GM18519 (cell line): Measurements from ENCODE around the gene HRH3.

ENCODE experiments used
- ATAC-seq: cut with Tn5 transposase; IDR thresholded peaks from one replicate; pipeline ENCODE4 v1.9.1; 2021; ENCODE audit warnings: mild to moderate bottlenecking, moderate library complexity; ENCODE audit not compliant: unreplicated experiment, low FRiP score

HRH3 gene

GRCh38 chr20:62231292-62231691 lies 11.2 kb upstream of the HRH3 start:
- ATAC-seq = no peak

DNA sequence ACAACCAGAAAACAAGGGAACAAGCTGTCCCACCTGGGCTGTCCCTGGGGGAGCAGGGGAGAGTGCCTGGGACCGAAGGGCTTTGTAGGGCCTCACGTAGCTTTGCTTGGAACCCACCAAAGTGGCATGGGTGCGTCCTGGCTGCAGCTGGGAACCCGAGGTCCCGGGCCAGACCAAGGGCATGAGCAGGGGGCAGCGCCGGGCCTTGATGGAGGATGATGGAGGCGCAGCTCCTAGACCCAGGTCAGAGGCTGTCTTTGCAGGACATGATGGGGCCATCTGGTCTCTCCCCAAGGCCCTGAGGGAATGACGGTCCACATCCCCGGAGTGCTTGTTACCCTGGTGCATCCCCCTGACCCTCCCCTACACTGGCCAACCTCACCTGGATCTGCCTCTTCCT lies 10.6 kb upstream of the HRH3 start:
- ATAC-seq = no peak

- ATAC-seq = no peak
These were observed 10.2 kb upstream of the HRH3 start for GRCh38 chr20:62230276-62230675.

DNA sequence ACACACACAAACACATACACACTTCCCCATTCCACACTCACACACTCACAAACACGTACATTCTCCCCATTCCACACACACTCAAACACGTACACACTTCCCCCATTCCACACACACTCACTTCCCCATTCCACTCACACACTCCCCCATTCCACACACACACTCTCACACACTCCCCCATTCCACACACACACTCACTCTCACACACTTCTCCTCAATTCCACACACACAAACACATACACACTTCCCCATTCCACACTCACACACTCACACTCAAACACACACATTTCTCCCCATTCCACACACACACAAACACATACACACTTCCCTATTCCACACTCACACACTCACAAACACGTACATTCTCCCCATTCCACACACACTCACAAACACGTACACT lies 9.6 kb upstream of the HRH3 start:
- no peak for ATAC-seq

DNA sequence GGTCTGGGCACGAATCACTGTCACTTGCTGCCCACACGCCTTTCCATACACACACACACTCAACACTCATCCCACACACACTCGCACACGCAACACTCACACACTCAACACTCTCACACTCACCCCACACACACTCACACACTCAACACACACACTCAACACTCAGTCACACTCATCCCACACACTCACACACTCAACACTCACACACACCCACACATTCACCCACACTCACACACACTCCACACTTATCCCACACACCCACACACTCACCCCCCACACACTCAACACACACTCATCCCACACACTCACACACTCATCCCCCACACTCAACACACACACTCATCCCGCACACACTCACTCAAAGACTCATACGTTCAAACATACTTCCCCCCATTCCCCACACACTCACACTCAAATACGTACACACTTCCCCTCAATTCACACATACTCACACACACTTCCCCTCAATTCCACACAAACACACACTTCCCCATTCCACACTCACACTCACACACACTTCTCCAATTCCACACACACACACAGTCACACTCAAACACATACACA lies 9.0 kb upstream of the HRH3 start:
- no peak for ATAC-seq

- no peak for ATAC-seq
These were observed 8.2 kb upstream of the HRH3 start for GRCh38 chr20:62227977-62228958.

DNA sequence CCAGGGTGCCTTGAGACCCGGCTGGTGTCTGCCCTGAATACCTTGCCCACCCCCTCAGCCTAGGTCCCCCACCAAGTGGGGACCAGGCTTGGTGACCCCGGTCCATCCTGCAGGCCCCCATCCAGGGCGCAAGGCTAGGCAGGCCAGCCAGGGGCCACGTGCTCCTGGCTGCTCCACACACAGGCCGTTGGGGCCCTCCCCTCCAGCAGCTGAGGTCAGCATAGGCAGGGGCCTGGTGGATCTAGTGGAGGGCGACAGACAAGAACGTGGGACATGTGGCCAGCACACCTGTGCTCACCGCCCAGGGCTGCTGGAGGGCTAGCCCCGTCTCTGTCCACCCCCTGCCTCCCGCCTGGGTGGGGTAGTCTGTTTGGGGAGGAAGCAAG lies 7.5 kb upstream of the HRH3 start:
- ATAC-seq = no peak

DNA sequence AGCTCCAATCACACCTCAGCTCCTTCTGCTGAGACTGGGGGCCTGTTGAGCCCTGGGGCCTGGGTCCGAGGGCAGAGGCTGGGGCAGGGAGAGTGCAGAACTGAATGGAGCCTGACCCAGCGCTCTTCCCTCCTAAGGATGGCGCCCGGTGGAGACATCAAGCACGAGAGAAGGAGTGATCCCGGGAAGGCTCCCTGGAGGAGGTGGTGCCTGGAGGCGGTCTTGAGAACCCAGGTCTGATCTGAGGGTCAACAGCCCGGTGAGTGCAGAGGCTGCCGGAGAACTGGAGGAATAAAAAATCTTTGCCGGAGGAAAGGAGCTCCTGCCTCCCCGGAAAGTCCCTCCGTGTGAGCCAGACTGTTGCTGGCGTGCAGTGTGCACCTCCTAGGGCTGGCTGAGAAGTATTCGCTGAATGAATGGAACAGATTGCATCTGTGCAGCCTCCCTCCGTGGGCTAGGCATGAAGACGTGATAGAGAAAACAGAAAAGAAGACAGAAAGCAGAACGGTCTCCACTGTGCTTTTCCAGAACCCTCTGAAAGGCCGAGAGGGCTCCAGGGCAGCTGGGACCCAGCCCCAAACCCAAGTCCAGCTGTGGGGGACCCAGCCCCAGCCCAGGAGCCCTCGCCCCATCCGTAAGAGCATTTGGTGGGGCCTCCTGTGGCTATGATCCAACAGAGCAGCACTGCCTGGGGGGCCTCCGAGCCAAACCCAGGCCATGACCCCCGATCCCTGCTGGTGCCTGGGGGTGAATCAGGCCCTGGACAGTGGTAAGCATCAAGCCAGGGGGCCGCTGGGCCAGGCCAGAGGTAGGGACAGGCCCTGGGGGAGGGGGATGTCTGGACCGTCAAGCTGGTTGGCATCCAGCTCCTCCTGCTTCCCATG lies 6.9 kb upstream of the HRH3 start:
- ATAC-seq = no peak

DNA sequence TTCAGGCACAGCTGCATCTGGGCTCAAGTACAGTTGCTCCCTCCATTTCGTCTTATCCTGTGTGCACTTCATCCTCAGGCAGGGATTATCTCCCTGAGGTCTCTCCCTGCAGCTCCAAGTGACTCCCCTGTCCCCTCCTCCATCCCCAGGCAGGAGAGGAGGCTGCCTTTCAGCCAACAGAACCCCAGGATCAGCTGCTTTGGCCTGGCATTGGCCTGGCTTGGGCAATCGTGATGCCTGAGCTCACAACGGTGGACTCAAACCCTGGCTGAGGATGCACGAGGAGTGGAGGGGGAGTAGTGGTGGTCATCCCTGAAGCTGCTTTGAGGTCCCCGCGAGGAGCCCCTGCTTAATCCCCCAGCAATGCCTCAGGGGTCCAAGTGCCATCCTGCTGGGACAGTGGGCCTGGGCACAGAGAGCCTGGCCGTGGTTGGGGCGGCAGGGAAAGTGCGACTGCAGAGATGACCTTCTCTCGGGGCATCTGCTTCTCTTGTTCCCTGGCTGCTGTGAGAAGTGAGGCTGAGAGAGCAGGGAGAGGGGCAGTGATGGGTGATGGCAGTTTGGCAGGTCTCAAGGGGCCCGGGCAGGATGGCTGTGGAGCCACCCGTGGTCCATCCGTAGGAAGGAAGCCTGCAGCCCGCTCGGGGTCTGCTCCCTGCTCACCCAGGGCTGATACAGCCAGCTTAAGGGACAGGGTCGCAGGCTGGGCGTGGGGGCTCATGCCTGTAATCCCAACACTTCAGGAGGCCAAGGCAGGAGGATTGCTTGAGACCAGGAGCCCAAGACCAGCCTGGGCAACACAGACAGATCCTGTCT lies 6.0 kb upstream of the HRH3 start:
- no peak for ATAC-seq

- ATAC-seq = no peak
These were observed 4.9 kb upstream of the HRH3 start for GRCh38 chr20:62225026-62225425.

DNA sequence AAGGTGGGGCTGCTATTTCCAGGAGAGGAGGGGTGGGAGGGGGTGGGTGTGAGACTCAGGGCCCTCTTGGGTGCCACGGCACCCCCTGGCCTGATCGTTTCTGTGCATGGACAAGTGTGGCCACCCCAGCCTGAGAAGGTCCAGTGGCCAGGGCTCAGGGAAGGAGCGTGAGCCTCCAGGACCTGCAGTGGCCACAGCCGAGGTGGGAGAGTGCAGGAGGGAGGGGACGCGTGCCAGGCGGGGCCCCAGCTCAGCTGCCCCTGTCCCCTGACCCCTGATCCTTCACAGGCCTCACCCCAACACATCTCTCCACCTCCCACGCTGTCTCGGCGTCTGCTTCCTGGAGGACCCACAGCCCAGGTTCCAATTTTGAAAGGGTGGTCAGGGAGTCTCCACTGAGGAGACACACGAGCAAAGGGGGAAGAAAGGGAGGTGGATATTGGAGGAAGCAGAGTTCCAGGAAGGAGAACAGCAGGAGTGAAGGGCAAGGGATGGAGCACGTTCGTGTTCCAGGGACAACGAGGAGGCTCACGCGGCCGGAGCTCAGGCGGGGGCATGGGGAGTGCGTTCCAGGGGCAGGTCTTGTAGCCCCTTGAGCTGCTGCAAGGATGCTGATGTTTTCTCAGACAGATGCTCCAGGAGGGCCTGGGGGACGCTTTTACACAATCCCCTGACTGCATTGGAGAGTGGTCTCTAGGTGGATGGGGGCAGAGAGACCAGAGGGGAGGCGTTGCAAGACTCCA lies 4.2 kb upstream of the HRH3 start:
- ATAC-seq = no peak

- no peak for ATAC-seq
These were observed 3.5 kb upstream of the HRH3 start for GRCh38 chr20:62223571-62223970.

DNA sequence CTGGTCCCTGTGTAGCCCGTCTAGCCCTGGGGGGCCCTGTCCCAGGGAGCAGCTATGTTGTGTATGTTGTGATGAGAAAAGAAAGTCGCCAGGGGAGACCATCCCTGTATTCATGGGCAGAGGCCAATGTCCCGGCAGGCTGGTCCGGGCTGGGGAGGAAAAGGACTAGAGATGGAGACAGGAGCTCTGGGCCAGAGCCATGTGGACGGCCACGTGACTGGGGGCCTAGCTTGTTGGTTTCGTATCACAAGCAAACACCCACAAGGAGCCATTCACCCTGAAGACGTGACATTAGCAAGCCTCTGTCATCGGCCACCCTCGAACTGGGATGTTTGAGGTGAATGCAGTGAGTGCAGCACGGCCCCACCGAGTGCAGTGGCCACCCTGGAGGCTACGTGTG lies 2.9 kb upstream of the HRH3 start:
- no peak for ATAC-seq

DNA sequence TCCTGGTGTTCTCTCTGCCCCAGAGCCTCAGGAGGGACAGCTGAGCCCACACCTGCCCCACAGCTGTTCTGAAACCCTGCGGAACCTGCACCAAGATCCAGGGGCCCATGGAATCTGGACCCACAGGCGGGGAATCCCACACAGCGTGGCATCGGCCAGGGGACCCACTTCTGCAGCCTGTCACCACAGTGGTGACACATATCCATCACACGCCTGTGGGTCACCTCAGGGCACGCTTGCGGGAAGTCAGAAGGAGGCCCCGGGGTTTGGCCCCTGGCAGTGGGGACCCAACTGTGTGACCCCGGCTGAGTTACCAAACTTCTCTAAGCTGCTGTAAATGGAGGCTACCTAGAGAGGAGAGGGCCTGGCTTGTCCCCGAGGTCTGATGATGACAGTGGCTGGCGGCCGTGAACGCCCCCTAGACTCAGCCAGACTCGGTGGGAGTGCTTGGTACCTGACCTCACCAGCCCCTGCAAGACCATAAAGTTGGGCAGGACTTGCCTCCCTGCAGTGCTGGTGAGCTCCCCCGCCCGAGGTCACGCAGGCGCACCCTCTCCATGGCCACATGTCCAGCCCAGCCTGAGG lies 2.3 kb upstream of the HRH3 start:
- no peak for ATAC-seq

- no peak for ATAC-seq
These were observed 839 bp upstream of the HRH3 start for GRCh38 chr20:62220666-62221568.

DNA sequence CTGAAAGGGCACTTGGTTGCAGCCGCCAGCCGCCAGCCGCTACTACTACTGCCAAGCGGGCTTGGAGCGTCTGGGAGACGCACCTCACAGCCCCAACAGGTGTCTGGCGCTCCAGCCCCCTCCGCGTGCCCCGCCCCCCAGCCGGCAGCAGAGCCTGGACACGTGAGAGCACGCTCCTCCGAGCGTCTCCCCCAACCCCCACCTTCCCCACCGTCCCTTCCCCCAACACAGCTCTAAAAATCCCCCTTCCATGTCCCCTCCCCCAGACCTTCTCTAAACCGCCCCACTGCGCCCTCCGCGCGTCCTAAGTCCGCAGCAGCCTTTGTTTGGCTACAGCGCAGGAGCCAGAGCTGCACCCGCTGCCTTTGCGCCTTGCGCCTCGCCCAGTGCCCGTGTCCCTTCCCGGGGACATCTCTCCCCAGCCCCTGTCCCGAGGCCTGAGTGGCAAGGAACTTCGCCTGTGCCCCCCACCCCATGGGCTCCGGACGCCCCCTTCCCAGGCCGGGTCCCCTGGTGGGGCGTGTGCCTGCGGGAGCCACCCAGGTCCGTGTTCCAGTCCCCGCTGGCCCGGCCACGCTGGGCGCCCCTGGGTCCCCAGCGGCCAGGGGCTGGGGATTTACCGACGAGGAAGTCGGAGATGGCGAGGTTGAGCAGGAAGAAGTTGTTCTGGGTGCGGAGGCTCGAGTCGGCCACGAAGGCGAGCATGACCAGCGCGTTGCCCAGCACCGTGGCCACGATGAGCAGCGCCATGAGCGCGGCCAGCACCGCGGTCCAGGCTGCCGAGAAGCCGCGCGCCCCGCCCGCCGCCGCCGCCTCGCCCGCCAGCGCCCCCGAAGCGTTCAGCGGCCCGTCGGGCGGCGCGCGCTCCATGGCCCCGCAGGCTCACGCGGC lies 732 bp downstream of the HRH3 start:
- no peak for ATAC-seq
